GM13977 (cell line): ENCODE data around the gene C14orf93.
"Not testable (repeated sequence)": the region's sequence is repeated elsewhere in the genome, so short reads cannot be mapped to it uniquely, and the experiment has no call there.

Experiments used
- DNase-seq: peaks from one replicate; pipeline ENCODE4 v3.0.0; 2012; ENCODE audit warnings: low spot score
- CTCF ChIP-seq: IDR thresholded peaks from 2 replicates; pipeline ENCODE4 v1.5.1; 2012; ENCODE audit warnings: mild to moderate bottlenecking, control low read depth; ENCODE audit not compliant: insufficient read depth; ENCODE audit errors: extremely low read depth, missing control alignments
- in situ Hi-C: fragments of 300-500 bp; cut with MboI; formaldehyde crosslinking; loops from one replicate; pipeline ENCODE4 v1.12.0; 2022; ENCODE audit warnings: low sequenced_read_pairs, low pct_unique_long_range_greater_than_20kb, mixed read lengths, inconsistent platforms; ENCODE audit not compliant: unreplicated experiment

C14orf93 gene

GRCh38 chr14:23020143-23021128 is 10.5 kb upstream of the C14orf93 start:
- DNase-seq, result no peak
- no peak for TF ChIP-seq CTCF
- in situ Hi-C loops, result no loop called here

GRCh38 chr14:23018107-23018506 is 8.2 kb upstream of the C14orf93 start:
- TF ChIP-seq CTCF, result no peak
- in situ Hi-C loops, result no loop called here
- DNase-seq, result no peak

- in situ Hi-C loops, result no loop called here
- TF ChIP-seq CTCF, result no peak
- no peak for DNase-seq
Measured at GRCh38 chr14:23017091-23017490, 7.1 kb upstream of the C14orf93 start.

GRCh38 chr14:23015618-23016017 is 5.7 kb upstream of the C14orf93 start:
- DNase-seq, result no peak
- no peak for TF ChIP-seq CTCF
- in situ Hi-C loops, result no loop called here

GRCh38 chr14:23013749-23014054 is 3.8 kb upstream of the C14orf93 start:
- in situ Hi-C loops, DNase-seq: not testable (repeated sequence)

- no peak for TF ChIP-seq CTCF
- in situ Hi-C loops, result no loop called here
- DNase-seq, result no peak
Measured at GRCh38 chr14:23013054-23013748, 3.3 kb upstream of the C14orf93 start.

- no peak for DNase-seq
- in situ Hi-C loops, result no loop called here
- no peak for TF ChIP-seq CTCF
Measured at GRCh38 chr14:23009483-23009938, 432 bp downstream of the C14orf93 start.
